ENCODE measurements around the gene FAM83B.

- TF ChIP-seq POLR2A (IDR thresholded peaks at IDR 0.05) (no peak), CTCF (IDR thresholded peaks at IDR 0.05 in 4 of 5, conservative IDR thresholded peaks at IDR 0.05 in 1 of 5) (no peak)
These were observed 16.4 kb upstream of the FAM83B start for GRCh38 chr6:54830216-54830615.
